ENCODE measurements around the gene CFAP97D2.
"Not testable (repeated sequence)": the region's sequence is repeated elsewhere in the genome, so short reads cannot be mapped to it uniquely, and the experiment has no call there.

The CFAP97D2 gene

GRCh38 chr13:114179087-114179658 is at the start of gene CFAP97D2:
TSS of gene CFAP97D2 (plus strand) at chr13:114179257. CDS start at chr13:114179331, 74 bp downstream.
- no peak for DNase-seq (ENCODE audit: low read depth)

- no peak for DNase-seq (ENCODE audit: low read depth)
Observed at GRCh38 chr13:114129649-114130062, 49.4 kb upstream of the CFAP97D2 start.

- no peak for DNase-seq (ENCODE audit: low read depth)
Observed at GRCh38 chr13:114130131-114130836, 48.8 kb upstream of the CFAP97D2 start.

- no peak for DNase-seq (ENCODE audit: low read depth)
Observed at GRCh38 chr13:114130837-114131582, 48.0 kb upstream of the CFAP97D2 start.

- DNase-seq (ENCODE audit: low read depth), result no peak
Observed at GRCh38 chr13:114131583-114132418, 47.3 kb upstream of the CFAP97D2 start.

- no peak for DNase-seq (ENCODE audit: low read depth)
Observed at GRCh38 chr13:114132419-114133121, 46.5 kb upstream of the CFAP97D2 start, which contains the start of gene RASA3. TSS of gene RASA3 (minus strand) at chr13:114132623. CDS start at chr13:114132489, 134 bp downstream.

- not testable (repeated sequence) for DNase-seq (ENCODE audit: low read depth)
Observed at GRCh38 chr13:114133126-114133525, 45.9 kb upstream of the CFAP97D2 start.

GRCh38 chr13:114133552-114133951 is 45.5 kb upstream of the CFAP97D2 start:
- DNase-seq (ENCODE audit: low read depth), result not testable (repeated sequence)

GRCh38 chr13:114134111-114134943 is 44.7 kb upstream of the CFAP97D2 start:
- DNase-seq (ENCODE audit: low read depth), result no peak

GRCh38 chr13:114134944-114135610 is 44.0 kb upstream of the CFAP97D2 start:
- DNase-seq (ENCODE audit: low read depth), result no peak

- no peak for DNase-seq (ENCODE audit: low read depth)
Observed at GRCh38 chr13:114135731-114136171, 43.3 kb upstream of the CFAP97D2 start.

GRCh38 chr13:114136576-114136975 is 42.5 kb upstream of the CFAP97D2 start:
- no peak for DNase-seq (ENCODE audit: low read depth)

GRCh38 chr13:114140131-114140905 is 38.7 kb upstream of the CFAP97D2 start:
- DNase-seq (ENCODE audit: low read depth), result no peak

- no peak for DNase-seq (ENCODE audit: low read depth)
Observed at GRCh38 chr13:114140906-114141250, 38.2 kb upstream of the CFAP97D2 start.

- no peak for DNase-seq (ENCODE audit: low read depth)
Observed at GRCh38 chr13:114141261-114141996, 37.6 kb upstream of the CFAP97D2 start.

GRCh38 chr13:114142137-114142550 is 36.9 kb upstream of the CFAP97D2 start:
- no peak for DNase-seq (ENCODE audit: low read depth)

- no peak for DNase-seq (ENCODE audit: low read depth)
Observed at GRCh38 chr13:114142640-114143490, 36.2 kb upstream of the CFAP97D2 start.
